ENCODE data around the gene TBC1D22A. TPM values are rescaled to one million over a fixed set of nuclear protein-coding genes. Genes with fewer than 3 reads are reported as not detected.

Gene TBC1D22A
- total RNA-seq, 1 experiment from 2014 or later, result 27.6 TPM

GRCh38 chr22:46916886-46917770 lies 154.7 kb downstream of the TBC1D22A start:
- intact Hi-C loops (cut with micrococcal nuclease; ENCODE audit: unreplicated experiment), result no loop called here
- no peaks in the 10 kb centered on the region for H3K36me3 Mint-ChIP-seq (ENCODE audit: insufficient read depth, unreplicated experiment)
- no peak overlapping the region for H3K27ac Mint-ChIP-seq (ENCODE audit: unreplicated experiment)

GRCh38 chr22:46917771-46918101 lies 155.3 kb downstream of the TBC1D22A start:
- BruUV-seq (replicated peaks), result no TSS peak
- TF ChIP-seq CTCF (IDR thresholded peaks at IDR 0.05; ENCODE audit: unreplicated experiment), result no peak
- Mint-ChIP-seq H3K27me3 (ENCODE audit: unreplicated experiment) (no peaks in the 10 kb centered on the region), H3K27ac (ENCODE audit: unreplicated experiment) (no peak overlapping the region), H3K36me3 (ENCODE audit: insufficient read depth, unreplicated experiment) (no peaks in the 10 kb centered on the region), H3K4me1 (ENCODE audit: low read depth, unreplicated experiment) (no peaks in the 10 kb centered on the region), H3K4me3 (ENCODE audit: low read depth, unreplicated experiment) (no peak overlapping the region), H3K9me3 (ENCODE audit: low read depth, unreplicated experiment) (peaks cover 10% of the 10 kb centered on the region)
- intact Hi-C loops (cut with micrococcal nuclease; ENCODE audit: unreplicated experiment), result no loop called here
- no peak for DNase-seq
- CTCF ChIA-PET, result no interaction called here

More at GRCh38 chr22:46916886-46917770, 154.7 kb downstream of the TBC1D22A start:
- Mint-ChIP-seq H3K4me3 (ENCODE audit: low read depth, unreplicated experiment) (no peak overlapping the region), H3K9me3 (ENCODE audit: low read depth, unreplicated experiment) (peaks cover 5% of the 10 kb centered on the region), H3K27me3 (ENCODE audit: unreplicated experiment) (no peaks in the 10 kb centered on the region), H3K4me1 (ENCODE audit: low read depth, unreplicated experiment) (no peaks in the 10 kb centered on the region)
- TF ChIP-seq CTCF (IDR thresholded peaks at IDR 0.05; ENCODE audit: unreplicated experiment), result no peak
- DNase-seq, result no peak
- BruUV-seq (replicated peaks), result no TSS peak
- CTCF ChIA-PET, result no interaction called here

- intact Hi-C loops (cut with micrococcal nuclease; ENCODE audit: unreplicated experiment), result no loop called here
- Mint-ChIP-seq H3K4me1 (ENCODE audit: low read depth, unreplicated experiment) (no peaks in the 10 kb centered on the region), H3K4me3 (ENCODE audit: low read depth, unreplicated experiment) (no peak overlapping the region), H3K27ac (ENCODE audit: unreplicated experiment) (no peak overlapping the region), H3K36me3 (ENCODE audit: insufficient read depth, unreplicated experiment) (no peaks in the 10 kb centered on the region), H3K27me3 (ENCODE audit: unreplicated experiment) (no peaks in the 10 kb centered on the region), H3K9me3 (ENCODE audit: low read depth, unreplicated experiment) (peaks cover 10% of the 10 kb centered on the region)
- DNase-seq, result no peak
- no TSS peak for BruUV-seq (replicated peaks)
- CTCF ChIA-PET, result no interaction called here
- TF ChIP-seq CTCF (IDR thresholded peaks at IDR 0.05; ENCODE audit: unreplicated experiment), result no peak
Measured at GRCh38 chr22:46918197-46918596, 155.7 kb downstream of the TBC1D22A start.

GRCh38 chr22:46922037-46922436 lies 159.6 kb downstream of the TBC1D22A start:
- CTCF ChIA-PET, result no interaction called here

More at GRCh38 chr22:46922037-46922436, 159.6 kb downstream of the TBC1D22A start:
- no peaks in the 10 kb centered on the region for H3K36me3 Mint-ChIP-seq (ENCODE audit: insufficient read depth, unreplicated experiment)
- no peaks in the 10 kb centered on the region for H3K27me3 Mint-ChIP-seq (ENCODE audit: unreplicated experiment)
- BruUV-seq (replicated peaks), result no TSS peak
- H3K9me3 Mint-ChIP-seq (ENCODE audit: low read depth, unreplicated experiment), result peaks cover 10% of the 10 kb centered on the region
- H3K4me1 Mint-ChIP-seq (ENCODE audit: low read depth, unreplicated experiment), result no peaks in the 10 kb centered on the region
- no peak overlapping the region for H3K27ac Mint-ChIP-seq (ENCODE audit: unreplicated experiment)
- intact Hi-C loops (cut with micrococcal nuclease; ENCODE audit: unreplicated experiment), result no loop called here
- no peak for DNase-seq
- no peak overlapping the region for H3K4me3 Mint-ChIP-seq (ENCODE audit: low read depth, unreplicated experiment)
- no peak for TF ChIP-seq CTCF (IDR thresholded peaks at IDR 0.05; ENCODE audit: unreplicated experiment)
